ENCODE results near the gene EIF3L. TPM values are rescaled to one million over a fixed set of nuclear protein-coding genes. Genes with fewer than 3 reads are reported as not detected.
A peak's percentile ranks its signal among the peaks of the same experiment; 100 is the strongest.

Gene EIF3L
- polyA plus RNA-seq, 6 donors from 2014 or later = 260 to 316 (median 300) TPM

DNA sequence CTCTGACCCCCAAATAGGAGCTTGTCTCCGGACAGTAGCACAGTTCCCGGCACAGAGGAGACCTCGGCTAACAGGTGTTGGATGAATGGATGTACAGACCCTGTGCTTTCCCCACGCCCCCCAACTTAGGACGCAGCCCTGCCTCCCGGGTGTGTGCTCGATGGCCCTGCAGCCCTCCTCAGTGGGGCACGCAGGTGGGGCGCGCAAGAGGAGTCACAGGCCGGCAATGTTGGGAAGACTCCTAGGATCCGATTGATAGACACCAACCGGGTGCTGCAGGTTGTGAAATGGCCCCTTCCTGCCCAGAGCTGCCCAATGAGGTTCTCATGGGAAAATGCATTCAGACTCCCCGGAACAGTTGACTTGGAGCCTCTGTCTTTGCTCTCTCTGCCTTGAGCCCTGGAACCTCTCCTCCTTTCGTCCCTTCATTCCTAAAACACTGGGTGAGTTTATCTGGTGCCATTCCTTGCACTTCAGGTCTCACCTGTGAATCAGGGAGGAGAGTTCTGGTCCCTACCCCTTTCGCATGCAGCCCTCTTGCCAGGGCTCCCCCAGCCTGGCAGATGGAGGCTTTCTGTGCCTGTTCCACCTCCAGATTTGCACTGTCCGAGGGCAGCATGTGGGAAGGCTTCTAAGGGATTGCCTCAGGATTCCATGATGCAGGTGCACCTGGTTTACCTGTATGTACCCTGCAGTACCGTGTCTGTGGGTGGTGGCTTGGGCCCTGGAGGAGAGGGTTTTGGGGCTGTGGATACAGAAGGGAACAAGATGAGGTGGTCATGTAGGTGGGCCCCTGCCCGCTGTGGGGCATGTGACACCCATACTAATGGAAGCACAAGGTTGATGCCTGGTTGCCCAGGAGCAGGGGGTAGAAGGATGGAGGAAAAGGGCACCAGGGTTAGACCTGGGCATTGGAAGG, 58.1 kb downstream of the EIF3L start:
- DNase-seq (no peak), ATAC-seq (ENCODE audit: low read depth in 2 of 2) (no peak)
- Mint-ChIP-seq H3K27ac (peak overlapping the region in 5 of 6 donors; percentile 59 to 84 (median 63)), H3K4me3 (peak overlapping the region; percentile 85 to 92 (median 88)), H3K9me3 (no peaks in the 10 kb centered on the region), H3K4me1 (peaks cover 30 to 40% (median 33%) of the 10 kb centered on the region in 3 donors), H3K27me3 (no peaks in the 10 kb centered on the region), H3K36me3 (no peaks in the 10 kb centered on the region)

DNA sequence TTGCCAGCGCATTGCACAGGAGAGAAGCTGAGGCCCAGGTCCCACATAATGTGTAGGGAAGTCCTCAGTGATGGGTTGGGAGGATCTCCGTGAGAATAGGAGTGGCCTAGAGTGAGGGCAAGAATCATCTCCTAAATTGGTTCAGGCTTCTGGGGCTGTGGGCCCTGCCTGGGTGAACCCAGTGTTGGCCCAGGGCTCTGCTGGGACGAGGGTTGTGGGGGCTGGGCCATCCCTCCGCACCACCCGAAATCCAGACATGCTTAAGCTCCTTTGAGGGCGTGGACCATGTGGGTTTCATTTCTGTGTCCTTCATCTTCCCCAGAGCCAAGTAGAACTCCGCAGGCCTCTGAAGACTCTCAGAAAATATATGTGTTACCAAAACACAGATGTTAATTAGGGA, 60.5 kb downstream of the EIF3L start:
- Mint-ChIP-seq H3K4me1 (peaks cover 33 to 40% (median 36%) of the 10 kb centered on the region in 3 donors), H3K4me3 (peak overlapping the region in 1 of 8 donors; percentile 70), H3K27me3 (no peaks in the 10 kb centered on the region), H3K27ac (no peak overlapping the region), H3K36me3 (no peaks in the 10 kb centered on the region), H3K9me3 (no peaks in the 10 kb centered on the region)
- DNase-seq = no peak
- no peak for ATAC-seq (ENCODE audit: low read depth in 2 of 2)

DNA sequence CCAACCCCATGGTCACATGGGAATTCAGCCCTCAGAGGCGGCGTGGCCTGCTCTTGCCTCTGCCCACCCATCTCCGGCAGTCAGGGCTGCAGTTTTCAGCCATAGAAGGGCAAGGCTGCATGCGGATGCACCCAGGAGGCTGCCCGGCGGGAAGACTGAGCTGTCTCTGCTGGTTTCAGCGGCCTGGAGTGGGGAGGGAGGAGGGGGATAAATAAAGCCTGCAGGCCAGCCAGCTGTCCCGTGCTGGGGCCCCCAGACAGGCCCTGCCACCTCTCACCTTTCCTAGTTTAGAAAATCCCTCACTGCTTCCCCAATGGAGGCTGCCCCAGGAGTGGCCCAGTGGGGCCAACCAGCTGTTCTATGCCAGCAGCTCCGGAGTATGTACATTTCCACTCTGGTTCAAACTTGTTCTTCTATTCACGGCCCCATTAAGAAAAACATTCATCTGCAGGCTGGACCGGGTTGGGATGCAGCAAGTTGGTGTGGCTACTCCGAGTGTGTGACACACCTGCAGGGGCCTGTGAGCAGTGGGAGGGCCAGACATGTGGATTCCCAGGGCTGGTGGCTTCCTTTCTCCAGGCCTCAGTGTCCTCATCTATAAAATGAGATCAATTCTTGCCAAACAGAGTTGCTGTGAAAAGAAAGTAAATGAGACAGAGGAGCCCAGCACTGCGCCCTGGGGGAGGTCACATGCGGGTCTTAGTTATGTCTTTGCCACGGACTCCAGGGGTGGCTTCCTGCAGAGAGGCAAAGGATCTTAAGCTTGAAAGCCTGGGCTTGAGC, 61.9 kb downstream of the EIF3L start:
- no peaks in the 10 kb centered on the region for H3K27me3 Mint-ChIP-seq
- H3K27ac Mint-ChIP-seq = peak overlapping the region in 1 of 6 donors; percentile 35
- H3K36me3 Mint-ChIP-seq = no peaks in the 10 kb centered on the region
- DNase-seq (no peak), ATAC-seq (ENCODE audit: low read depth in 2 of 2) (no peak)
- H3K4me3 Mint-ChIP-seq = peak overlapping the region in 1 of 8 donors; percentile 47
- H3K9me3 Mint-ChIP-seq = no peaks in the 10 kb centered on the region
- peaks cover 24 to 31% (median 30%) of the 10 kb centered on the region in 3 donors for H3K4me1 Mint-ChIP-seq

DNA sequence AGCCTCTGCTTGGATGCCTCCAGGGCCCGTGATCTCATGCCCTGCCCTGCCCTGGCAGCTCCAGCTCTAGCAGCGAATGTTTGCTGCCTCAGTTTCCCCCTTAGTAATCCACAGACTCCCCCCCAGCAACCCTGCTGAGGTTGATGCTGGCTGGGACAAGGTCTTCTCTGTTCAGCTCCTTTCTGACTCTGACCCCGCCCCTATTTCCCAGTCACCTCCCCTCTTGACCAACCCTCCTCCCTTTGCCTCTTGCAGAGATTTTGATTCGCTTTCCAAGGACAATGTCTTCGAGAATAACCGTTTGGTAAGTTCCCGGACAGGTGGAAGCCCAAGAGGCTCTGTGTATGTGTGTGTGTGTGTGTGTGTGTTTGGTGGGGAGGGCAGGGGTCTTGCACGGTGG, 62.5 kb downstream of the EIF3L start:
- Mint-ChIP-seq H3K27me3 (no peaks in the 10 kb centered on the region), H3K27ac (peak overlapping the region in 1 of 6 donors; percentile 54), H3K9me3 (no peaks in the 10 kb centered on the region), H3K36me3 (peaks cover 0 to 6% of the 10 kb centered on the region in 2 donors), H3K4me3 (peak overlapping the region in 1 of 8 donors; percentile 47), H3K4me1 (peaks cover 24 to 31% (median 30%) of the 10 kb centered on the region in 3 donors)
- DNase-seq (no peak), ATAC-seq (ENCODE audit: low read depth in 2 of 2) (no peak)

DNA sequence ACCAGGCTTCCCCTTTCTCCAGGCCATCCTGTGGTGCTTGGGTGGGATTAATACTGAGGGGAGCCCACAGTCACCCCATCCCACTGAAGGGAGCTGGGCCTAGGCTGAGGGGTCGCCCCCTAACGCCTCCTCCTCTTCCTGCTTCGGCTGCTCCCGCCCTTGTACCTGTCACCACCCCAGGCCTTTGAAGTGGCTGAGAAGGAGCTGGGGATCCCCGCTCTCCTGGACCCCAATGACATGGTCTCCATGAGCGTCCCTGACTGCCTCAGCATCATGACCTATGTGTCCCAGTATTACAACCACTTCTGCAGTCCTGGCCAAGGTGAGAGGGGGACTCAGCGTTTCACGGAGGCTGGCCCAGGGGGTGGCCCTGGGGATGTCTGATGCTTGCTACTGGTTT, 63.0 kb downstream of the EIF3L start:
- Mint-ChIP-seq H3K4me3 (no peak overlapping the region), H3K36me3 (peaks cover 0 to 6% of the 10 kb centered on the region in 2 donors), H3K4me1 (peaks cover 20 to 27% (median 26%) of the 10 kb centered on the region in 3 donors), H3K27me3 (no peaks in the 10 kb centered on the region), H3K27ac (peak overlapping the region in 1 of 6 donors; percentile 48), H3K9me3 (no peaks in the 10 kb centered on the region)
- DNase-seq (no peak), ATAC-seq (ENCODE audit: low read depth in 2 of 2) (no peak)

DNA sequence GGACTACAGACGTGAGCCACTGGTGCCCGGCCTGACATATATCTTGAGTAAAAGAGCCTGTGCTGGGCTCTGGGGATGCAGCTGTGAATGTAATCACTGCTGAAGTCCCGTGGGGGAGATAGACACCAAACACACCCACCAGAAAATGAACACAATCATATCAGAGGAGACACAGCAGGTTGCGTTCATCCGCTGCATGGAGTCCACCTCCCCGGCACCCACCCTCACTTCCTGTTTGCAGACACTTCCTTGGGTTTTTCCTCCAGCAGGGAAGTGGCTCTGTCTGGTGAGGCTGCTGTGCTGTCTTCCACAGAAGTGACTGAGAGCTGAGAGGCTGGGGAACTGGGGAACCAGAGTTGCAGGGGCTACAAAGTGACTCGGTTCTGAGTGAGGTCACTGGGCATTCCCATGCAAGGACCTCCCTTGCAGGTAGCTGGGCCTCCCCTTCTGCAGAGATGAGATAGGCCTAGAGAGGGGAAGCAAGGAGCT, 64.1 kb downstream of the EIF3L start:
- H3K4me3 Mint-ChIP-seq = no peak overlapping the region
- peak overlapping the region in 2 of 6 donors; percentile 24 to 51 for H3K27ac Mint-ChIP-seq
- DNase-seq (no peak), ATAC-seq (ENCODE audit: low read depth in 2 of 2) (no peak)
- no peaks in the 10 kb centered on the region for H3K27me3 Mint-ChIP-seq
- no peaks in the 10 kb centered on the region for H3K9me3 Mint-ChIP-seq
- H3K36me3 Mint-ChIP-seq = peaks cover 0 to 6% of the 10 kb centered on the region in 2 donors
- peaks cover 13 to 21% (median 20%) of the 10 kb centered on the region in 3 donors for H3K4me1 Mint-ChIP-seq

GRCh38 chr22:37916311-37916710, 67.1 kb downstream of the EIF3L start:
- H3K27me3 Mint-ChIP-seq = no peaks in the 10 kb centered on the region
- H3K9me3 Mint-ChIP-seq = no peaks in the 10 kb centered on the region
- peaks cover 0 to 6% of the 10 kb centered on the region in 2 donors for H3K36me3 Mint-ChIP-seq
- H3K4me3 Mint-ChIP-seq = no peak overlapping the region
- peak overlapping the region in 2 of 6 donors; percentile 23 to 79 for H3K27ac Mint-ChIP-seq
- H3K4me1 Mint-ChIP-seq = peaks cover 8 to 20% (median 12%) of the 10 kb centered on the region in 3 donors
- DNase-seq (no peak), ATAC-seq (ENCODE audit: low read depth in 2 of 2) (no peak)

GRCh38 chr22:37917874-37918548, 68.8 kb downstream of the EIF3L start:
- peaks cover 0 to 6% of the 10 kb centered on the region in 2 donors for H3K36me3 Mint-ChIP-seq
- H3K4me3 Mint-ChIP-seq = peak overlapping the region in 1 of 8 donors; percentile 76
- DNase-seq (no peak), ATAC-seq (ENCODE audit: low read depth in 2 of 2) (peak; percentile 43 to 57)
- H3K9me3 Mint-ChIP-seq = no peaks in the 10 kb centered on the region
- peak overlapping the region in 2 of 6 donors; percentile 20 to 84 for H3K27ac Mint-ChIP-seq
- H3K27me3 Mint-ChIP-seq = no peaks in the 10 kb centered on the region
- H3K4me1 Mint-ChIP-seq = peaks cover 8 to 18% (median 12%) of the 10 kb centered on the region in 3 donors

- Mint-ChIP-seq H3K27ac (peak overlapping the region in 2 of 6 donors; percentile 20 to 84), H3K9me3 (no peaks in the 10 kb centered on the region), H3K4me1 (peaks cover 5 to 16% (median 12%) of the 10 kb centered on the region in 3 donors), H3K27me3 (no peaks in the 10 kb centered on the region), H3K36me3 (peaks cover 0 to 6% of the 10 kb centered on the region in 2 donors), H3K4me3 (no peak overlapping the region)
- no peak for ATAC-seq (ENCODE audit: low read depth in 2 of 2)
- DNase-seq = no peak
Observed at GRCh38 chr22:37918580-37919270, 69.5 kb downstream of the EIF3L start.

- DNase-seq = peak; percentile 23
- peaks cover 0 to 6% of the 10 kb centered on the region in 2 donors for H3K36me3 Mint-ChIP-seq
- no peaks in the 10 kb centered on the region for H3K27me3 Mint-ChIP-seq
- H3K9me3 Mint-ChIP-seq = no peaks in the 10 kb centered on the region
- H3K4me3 Mint-ChIP-seq = peak overlapping the region; percentile 28 to 86 (median 73)
- H3K4me1 Mint-ChIP-seq = peaks cover 5 to 16% (median 12%) of the 10 kb centered on the region in 3 donors
- ATAC-seq (ENCODE audit: low read depth in 2 of 2) = peak; percentile 61 to 71
- H3K27ac Mint-ChIP-seq = peak overlapping the region; percentile 92 to 95 (median 92)
Observed at GRCh38 chr22:37920126-37920525, 70.9 kb downstream of the EIF3L start.

DNA sequence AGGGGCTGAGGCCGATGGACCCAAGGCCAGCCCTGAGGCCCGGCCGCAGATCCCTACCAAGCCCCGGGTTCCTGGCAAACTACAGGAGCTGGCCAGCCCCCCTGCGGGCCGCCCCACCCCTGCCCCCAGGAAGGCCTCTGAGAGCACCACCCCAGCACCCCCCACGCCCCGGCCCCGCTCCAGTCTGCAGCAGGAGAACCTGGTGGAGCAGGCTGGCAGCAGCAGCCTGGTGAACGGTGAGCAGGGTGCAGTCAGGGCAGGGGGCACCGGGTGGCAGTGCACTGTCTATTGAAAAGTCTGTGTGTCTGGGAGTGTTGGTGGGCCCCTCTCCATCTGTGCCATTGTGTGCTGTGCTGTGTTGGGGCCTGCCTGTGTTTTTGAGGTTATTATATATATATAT, 73.0 kb downstream of the EIF3L start:
- Mint-ChIP-seq H3K27ac (no peak overlapping the region), H3K4me3 (no peak overlapping the region), H3K27me3 (no peaks in the 10 kb centered on the region), H3K9me3 (no peaks in the 10 kb centered on the region), H3K36me3 (no peaks in the 10 kb centered on the region), H3K4me1 (peaks cover 5 to 16% (median 12%) of the 10 kb centered on the region in 3 donors)
- ATAC-seq (ENCODE audit: low read depth in 2 of 2) (no peak), DNase-seq (no peak)

- H3K9me3 Mint-ChIP-seq = no peaks in the 10 kb centered on the region
- H3K36me3 Mint-ChIP-seq = peaks cover 5 to 8% of the 10 kb centered on the region in 2 donors
- DNase-seq = no peak
- peaks cover 8 to 11% (median 9%) of the 10 kb centered on the region in 3 donors for H3K4me1 Mint-ChIP-seq
- H3K4me3 Mint-ChIP-seq = no peak overlapping the region
- no peaks in the 10 kb centered on the region for H3K27me3 Mint-ChIP-seq
- H3K27ac Mint-ChIP-seq = no peak overlapping the region
- no peak for ATAC-seq (ENCODE audit: low read depth in 2 of 2)
Observed at GRCh38 chr22:37923927-37924326, 74.7 kb downstream of the EIF3L start.
